ENCODE results near the gene NBAS.
A peak's percentile ranks its signal among the peaks of the same experiment; 100 is the strongest.
"Not testable (repeated sequence)": the region's sequence is repeated elsewhere in the genome, so short reads cannot be mapped to it uniquely, and the experiment has no call there.

NBAS gene

DNA sequence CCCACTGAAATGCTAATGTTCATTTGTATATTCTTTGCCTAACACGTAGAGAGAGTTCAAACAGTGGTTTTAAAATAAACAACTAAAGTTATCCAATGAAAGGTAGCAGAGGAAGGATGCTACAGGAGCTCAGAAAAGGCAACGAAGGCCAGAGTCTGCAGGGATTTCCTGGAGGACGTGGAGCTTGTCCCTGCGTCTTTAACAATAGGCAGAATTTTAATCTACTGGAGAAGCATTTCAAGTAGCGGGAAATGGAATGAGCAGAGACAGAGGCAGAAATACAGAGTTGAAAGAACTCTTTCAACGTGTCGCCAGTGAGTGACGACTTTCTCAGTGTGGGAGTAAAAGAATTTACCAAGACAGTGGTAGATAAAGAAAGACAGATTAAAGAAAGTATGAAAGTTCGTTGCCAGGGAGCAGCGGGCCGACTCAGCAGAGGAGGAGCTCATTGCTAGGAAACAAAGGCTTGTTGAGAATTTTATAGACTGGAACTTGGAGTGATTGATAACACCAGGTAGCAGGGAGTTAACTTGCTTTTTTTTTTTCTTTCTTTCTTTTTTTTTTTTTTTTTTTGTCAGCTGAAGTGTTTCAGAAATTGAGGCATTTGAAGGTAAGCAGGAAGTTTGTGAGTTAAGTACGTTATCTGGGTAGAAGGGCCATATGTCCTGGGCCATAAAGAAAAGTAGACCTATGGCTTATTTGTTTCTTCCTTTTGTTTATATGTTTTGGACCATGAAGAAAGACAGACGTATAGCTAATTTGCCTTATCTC is 625 bp upstream of the NBAS start:
- DNase-seq = peak in 33 of 58 donors; percentile 2 to 68 (median 22)

DNA sequence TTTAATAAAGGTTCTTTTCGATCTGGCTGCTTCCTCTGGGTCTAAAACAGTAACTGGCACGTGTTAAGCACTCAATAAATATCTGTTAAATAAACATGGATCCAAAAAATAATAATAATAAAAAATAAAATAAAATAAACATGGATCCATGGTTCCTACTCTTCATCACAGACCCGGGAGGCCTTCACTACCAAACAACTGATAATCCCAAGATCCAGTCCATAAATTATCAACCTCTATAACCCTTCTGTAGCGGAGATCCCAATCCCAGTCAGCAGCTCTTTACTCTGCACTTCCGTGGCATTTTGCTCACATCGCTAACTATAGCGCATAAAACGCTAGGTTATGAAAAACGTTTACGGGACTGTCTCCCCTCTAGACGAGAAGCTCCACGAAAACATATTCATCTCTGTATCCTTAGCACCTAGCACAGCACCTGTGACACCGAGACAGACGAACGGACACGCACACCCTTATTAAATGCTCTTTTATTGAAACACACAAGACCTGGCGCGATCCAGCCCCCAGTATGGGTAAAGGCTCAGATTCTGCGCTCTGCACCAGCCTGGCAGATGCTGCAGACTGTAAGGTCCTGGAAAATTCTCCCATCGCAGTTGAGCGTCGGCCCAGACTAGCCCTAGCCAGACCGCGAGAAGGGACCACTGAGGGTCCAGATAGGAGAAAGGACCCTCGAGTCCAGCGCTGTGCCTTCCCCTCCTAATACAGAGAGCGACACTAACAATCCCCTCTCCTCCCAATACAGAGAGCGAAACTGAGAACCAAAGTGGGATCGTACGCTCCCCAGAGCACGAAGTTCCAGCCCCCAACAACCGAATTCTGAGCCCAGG is 770 bp downstream of the NBAS start:
- peak in 33 of 58 donors; percentile 2 to 73 (median 28) for DNase-seq

DNA sequence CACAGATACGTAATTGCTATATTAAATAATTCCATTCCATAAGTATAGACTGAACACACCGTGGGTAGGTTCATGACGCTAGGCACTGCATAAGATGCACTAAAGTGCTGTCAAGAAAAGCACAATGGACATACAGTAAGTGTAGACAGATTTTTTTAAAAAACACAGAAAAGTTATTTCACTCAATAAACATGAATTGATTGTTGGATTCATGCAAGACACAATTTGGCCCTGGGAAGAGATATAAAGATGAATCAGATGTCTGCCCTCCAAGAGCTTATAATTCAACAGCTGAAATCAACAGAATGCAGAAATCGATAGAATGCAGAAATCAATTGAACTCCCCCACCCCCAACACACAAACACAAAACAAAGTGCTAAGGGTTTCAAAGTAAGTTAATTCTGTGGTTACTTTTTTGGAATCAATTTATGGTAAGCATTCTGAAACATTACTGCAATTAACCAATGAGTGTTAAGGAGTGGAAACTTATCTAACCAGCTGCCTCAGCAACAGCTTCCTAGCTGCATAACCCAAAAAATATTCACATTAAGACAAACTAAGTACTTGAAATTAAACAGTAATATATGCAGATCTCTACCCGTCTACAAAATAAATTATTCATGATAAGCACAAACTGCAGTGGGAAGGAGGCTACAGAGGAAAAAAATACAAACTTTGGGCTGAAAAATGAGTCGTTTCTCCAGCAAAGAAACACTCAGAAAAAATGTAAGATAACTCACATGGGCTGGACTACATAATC is 1.6 kb downstream of the NBAS start:
- no peak for DNase-seq

DNA sequence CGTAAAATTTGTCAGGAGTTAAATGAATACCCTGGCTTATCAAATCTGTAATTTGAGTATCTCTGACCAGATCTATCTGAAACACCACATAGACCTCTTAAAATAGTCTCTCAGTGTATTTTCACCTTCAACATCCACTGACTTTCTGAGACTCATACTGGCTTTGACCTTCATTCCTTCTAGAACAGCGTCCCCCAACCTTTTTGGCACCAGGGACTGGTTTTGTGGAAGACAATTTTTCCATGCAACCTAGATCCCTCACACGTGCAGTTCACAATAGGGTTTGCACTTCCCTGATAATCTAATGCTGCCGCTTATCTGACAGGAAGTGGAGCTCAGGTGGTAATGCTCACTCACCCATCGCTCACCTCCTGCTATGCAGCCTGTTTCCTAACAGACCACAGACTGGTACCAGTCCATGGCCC is 3.2 kb downstream of the NBAS start:
- no peak for DNase-seq

DNA sequence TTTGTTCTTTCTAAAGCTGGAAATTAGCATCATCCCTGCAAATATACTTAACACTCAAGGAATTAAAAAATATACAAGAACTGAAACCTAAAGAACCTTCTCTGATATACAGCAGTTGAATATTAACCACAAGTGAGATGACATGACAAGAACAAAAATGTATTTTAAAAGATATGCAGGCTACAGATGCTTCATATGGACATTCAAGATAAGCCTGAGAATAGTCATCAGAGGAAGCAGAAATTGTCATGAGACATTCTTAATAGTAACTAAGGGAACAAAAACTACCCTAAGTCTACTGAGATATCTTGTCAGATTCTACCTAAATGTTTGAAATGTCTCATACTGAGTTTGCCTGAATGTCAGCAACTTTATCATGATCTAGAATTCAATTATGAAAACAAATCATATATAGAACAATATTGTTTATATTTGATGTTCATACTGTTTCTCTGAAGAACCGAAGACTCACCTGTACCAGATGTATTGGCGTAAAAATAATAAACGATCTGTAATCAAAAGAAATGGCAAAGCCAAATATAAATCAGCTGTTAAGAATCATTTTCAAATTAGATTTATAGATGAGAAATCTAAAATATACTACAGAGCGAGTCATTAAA is 4.7 kb downstream of the NBAS start:
- DNase-seq = no peak

DNA sequence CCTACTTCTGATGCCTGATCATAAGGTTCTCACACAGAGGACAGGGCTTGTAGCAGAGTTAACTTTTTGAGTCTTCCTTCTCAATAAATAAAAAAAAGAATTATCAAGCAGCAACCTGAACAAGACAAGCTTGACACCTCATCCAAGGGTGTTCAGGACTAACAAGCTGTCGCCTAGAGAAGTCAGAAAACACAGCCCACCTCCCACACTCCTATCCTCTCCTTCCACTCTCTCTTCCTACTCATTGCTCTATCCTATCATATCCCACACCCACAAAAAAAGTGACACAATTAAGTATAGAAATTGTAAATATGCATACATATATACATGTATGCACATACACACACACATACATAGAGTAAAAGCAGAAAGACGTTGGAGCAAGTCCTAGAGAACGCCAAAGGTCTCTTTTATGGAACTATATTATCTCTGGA is 5.4 kb downstream of the NBAS start:
- DNase-seq = no peak

DNA sequence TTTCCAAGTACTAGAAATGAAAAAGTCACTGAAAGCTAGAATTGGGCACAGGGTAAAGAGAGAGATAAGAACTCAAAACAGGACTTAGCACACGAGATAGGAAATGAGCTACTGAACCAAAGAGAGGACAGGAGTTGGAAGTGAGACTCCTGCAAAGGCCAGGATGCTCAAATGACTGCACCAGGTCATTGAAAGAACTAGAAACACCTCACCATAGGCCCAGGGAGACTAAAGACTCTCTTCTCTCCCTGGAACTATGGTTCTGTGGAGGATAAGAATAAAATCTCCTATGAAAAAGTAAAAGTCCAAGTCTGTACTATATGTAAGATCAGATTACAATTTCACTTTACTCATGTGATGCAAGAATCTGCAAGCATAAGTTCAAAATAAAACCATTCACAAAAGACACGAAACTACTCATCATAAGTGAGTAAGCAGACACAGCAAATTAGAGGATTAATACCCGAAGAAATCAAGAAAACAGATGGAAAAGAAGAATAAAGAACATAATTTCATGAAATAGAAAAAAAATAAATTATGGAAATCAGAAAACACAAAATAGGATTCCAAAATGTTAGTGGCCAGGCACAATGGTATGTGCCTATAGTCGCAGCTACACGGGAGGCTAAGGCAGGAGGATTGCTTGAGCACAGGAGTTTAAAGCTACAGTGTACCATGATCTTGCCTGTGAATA is 6.5 kb downstream of the NBAS start:
- no peak for DNase-seq

DNA sequence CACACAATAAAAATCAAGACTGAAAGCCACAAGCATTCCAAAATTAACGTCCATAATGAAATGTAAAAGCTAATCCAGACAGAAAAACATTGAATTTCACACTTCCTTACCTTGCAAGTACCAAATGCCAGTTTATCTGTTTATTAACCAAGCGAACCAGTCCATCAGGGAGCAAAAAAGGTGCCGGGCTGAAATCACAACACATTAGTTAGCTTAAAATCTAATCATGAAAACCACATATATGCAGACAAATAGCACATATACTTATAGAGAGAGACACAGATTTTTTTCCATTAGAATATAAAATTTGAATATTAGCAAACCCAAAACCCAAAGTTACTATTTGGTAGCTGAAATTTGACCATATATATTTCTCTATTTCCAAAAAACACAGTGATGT is 7.2 kb downstream of the NBAS start:
- no peak for DNase-seq

DNA sequence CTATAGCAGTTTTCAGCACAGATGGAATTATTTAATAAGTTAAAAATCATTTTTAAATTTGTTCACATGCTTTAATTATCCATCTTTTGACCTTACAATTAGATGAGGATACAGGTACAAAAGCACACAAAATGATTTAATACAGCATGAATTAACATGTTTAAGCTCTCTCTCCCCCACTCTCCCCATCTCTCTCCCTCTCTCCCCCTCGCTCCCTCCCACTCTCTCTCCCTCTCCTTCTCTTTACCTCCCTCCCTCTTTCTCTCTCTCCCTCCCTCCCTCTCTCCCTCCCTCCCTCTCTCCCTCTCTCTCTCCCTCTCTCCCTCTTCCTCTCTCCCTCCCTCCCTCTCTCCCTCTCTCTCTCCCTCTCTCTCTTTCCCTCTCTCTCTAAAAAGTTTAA is 7.6 kb downstream of the NBAS start:
- no peak for DNase-seq

DNA sequence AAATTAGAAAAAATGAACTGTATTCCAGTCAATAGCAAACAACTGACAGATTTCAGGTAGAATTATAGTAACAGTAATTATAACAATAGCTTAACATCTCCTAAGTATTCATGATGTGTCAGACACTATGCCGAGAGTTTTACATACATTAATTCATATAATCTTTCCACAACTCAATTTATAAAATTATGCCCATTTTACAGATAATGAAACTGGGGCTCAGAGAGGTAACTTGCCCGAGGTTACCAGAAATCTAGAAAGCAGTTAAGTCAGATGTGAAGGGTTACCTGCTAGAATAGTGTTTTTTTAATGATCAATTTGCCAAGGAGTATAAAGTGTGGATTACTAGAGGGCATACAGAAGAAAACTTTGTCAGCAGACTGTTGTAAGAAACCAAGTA is 12.2 kb downstream of the NBAS start:
- no peak for DNase-seq

DNA sequence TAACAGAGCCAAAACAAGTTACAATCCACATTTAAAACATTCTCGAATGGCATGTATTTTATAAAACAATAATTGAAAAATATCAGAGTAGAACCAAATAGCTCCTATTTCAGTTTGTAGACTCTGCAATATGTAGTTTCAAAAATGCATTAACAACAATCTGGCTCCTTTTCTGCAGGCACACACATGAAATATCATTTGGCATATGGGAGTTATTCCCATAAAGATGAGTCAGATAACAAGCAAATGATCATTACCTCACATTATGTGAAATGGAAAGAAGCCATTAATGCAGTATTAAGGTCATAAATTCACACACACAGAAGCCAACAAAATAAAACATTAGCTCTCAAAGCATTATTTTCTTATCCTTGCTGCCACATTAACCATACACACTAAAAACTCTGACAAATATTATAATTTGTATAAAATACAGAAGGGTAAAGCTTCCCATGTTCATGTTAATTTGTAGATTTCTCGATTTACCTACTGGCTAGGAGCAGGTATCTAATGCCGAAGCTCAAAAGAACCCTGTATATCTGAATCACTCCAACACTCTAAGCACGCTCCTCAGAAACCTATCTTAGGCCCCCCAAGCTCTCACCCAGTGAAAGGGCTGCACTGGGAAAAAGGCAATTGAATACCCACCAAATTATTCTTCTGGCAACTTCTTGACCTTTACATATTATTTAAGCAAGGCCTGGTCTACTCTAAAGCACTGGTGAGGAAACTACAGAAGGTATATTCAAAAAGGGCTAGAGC is 13.8 kb downstream of the NBAS start:
- DNase-seq = no peak

DNA sequence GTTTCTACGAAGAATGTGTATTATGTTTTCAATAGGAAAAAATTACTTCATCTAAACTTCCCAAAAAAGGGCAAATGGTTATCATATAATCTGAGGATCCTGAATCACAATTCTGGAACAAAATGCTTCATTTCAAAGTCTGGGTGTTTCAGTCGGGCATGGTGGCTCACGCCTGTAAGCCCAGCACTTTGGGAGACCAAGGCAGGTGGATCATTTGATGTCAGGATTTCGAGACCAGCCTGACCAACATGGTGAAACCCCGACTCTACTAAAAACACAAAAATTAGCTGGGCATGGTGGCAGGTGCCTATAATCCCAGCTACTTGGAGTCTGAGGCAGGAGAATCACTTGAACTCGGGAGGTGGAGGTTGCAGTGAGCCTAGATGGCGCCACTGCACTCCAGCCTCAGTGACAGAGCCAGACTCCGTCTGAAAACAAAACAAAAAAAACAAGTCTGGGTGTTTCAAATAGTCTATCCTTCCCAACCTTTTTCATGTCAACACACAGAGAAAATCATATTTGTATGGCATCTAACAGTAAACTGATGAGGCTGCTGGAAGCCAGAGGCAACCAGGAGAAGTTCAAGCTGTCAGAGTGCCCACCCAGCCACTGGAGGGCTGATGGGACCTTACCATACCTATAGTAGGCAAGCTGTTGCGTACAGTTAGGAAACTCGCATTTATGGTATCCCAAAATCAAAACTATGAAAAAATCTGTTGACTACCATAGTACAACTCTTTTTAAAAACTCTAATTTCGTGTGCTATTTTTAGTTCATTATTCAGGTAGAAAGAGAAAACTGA is 14.6 kb downstream of the NBAS start:
- no peak for DNase-seq

DNA sequence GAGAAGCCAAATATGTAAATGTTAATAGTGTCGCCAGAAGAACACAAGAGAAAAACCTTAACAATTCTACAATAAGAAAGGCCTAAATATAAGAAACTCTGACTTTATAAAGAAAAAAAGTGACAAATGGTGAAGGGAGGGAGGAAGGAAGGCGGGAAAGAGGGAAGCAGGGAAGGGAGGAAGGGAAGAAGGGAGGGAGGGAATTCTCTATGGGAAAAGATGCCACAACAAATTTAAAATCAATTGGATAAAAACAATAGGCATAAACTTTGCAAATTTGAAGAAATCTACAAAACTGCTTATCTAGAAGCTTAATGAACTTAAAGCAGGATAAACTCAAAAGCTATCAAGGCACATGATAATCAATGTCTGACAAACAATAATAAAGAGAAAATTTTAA is 16.9 kb downstream of the NBAS start:
- DNase-seq = no peak

DNA sequence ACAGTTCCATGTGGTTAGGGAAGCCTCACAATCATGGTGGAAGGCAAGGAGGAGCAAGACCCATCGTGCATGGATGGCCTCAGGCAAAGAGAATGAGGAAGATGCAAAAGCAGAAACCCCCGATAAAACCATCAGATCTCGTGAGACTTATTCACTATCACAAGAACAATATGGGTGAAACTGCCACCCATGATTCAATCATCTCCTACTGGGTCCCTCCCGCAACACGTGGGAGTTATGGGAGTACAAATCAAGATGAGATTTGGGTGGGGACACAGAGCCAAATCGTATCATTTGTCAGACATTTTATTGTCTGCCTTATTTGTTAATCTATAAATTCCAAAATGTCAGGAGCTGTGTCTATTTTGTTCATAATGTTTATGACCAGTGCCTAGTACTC is 17.6 kb downstream of the NBAS start:
- DNase-seq = no peak

DNA sequence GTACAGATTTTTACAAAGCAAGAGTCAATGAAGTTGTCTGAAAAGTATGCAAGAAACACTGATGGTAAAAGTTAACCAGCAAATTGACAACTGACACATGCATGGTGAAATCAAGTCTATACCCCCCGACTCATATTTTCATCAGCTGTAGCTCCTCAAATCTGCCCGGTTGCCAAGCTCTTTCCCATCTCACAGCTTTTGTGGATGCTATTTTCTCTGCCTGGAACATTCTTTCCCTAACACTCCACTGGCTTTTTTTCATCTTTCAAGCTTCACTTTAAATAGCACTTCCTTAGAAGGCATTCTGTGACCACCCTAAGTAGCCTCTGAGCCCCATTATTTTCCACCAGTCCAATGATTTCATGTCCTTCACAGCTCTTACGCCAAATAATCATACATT is 18.1 kb downstream of the NBAS start:
- DNase-seq = no peak

DNA sequence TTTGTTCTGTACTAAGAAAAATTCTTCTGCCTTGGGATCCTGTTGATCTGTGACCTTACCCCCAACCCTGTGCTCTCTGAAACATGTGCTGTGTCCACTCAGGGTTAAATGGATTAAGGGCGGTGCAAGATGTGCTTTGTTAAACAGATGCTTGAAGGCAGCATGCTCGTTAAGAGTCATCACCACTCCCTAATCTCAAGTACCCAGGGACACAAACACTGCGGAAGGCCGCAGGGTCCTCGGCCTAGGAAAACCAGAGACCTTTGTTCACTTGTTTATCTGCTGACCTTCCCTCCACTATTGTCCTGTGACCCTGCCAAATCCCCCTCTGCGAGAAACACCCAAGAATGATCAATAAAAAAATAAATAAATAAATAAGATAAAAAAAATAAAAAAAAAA is 18.9 kb downstream of the NBAS start:
- DNase-seq = not testable (repeated sequence)

DNA sequence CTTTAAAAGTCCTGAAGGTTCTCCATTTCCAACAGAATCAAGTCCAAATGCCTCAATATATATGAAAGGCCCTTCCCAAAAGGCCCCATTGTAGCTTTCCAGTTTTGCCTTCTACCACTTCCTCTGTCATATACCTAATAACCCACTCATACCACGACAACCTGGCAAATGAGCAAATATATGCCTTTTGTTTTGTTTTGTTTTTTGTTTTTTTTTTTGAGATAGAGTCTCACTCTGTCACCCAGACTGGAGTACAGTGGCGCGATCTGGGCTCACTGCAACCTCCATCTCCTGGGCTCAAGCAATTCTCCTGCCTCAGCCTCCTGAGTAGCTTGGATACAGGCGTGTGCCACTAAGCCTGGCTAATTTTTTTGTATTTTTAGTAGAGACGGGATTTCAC is 20.6 kb downstream of the NBAS start:
- DNase-seq = not testable (repeated sequence)

DNA sequence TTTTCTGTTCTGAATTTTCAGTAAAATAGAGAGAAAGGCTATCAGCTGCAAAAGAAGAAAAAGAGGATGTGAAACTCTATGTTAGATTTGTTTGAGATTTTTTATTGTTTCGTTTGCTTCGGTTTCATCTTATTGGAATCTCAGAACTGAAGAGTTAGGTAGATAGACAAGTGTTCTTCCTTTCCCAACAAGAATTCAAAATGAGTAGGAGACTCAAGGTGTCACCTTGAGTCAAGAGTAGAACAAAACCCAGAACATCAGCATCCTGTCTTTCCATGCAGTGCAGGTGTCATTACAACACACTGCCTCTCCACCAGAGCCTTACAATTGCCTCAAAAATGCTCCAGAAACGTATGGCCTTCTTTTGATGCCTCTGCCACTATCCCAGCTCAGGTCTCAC is 21.1 kb downstream of the NBAS start:
- no peak for DNase-seq

DNA sequence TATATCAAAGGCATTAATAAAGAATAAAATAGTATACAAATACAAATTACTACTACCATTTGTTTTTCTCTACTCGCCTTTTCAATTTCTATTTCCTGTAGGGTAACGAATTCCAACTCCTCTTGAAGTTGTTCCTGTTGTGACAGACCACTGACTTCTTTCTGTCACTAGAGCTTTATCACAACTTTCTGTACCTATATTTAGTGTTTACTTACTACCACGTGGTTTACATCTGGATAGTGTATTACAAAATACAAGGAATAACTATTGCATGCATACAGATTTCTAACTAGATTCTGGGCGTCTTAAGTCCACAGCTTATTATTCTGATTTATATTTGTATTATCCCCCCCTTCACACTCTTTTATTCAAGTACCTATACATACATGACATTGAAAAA is 22.3 kb downstream of the NBAS start:
- DNase-seq = no peak

All from anterior cingulate cortex (tissue), 58 donors.